DND-41 (cell line): ENCODE results near the gene FOXP1.

ENCODE experiments used
- EZH2 ChIP-seq: IDR thresholded peaks from 3 replicates; pipeline ENCODE4 v1.6.1; 2012; ENCODE audit warnings: borderline replicate concordance, low read depth, mild to moderate bottlenecking, moderate library complexity, low read length, inconsistent platforms; ENCODE audit not compliant: severe bottlenecking
- TF ChIP-seq, protein P1 (sequence below): IDR thresholded peaks from 2 replicates; pipeline ENCODE4 v1.5.1; 2012; ENCODE audit warnings: borderline replicate concordance, low read length, moderate library complexity, mild to moderate bottlenecking; ENCODE audit not compliant: poor library complexity, severe bottlenecking; ENCODE audit errors: extremely low read depth

DNA sequence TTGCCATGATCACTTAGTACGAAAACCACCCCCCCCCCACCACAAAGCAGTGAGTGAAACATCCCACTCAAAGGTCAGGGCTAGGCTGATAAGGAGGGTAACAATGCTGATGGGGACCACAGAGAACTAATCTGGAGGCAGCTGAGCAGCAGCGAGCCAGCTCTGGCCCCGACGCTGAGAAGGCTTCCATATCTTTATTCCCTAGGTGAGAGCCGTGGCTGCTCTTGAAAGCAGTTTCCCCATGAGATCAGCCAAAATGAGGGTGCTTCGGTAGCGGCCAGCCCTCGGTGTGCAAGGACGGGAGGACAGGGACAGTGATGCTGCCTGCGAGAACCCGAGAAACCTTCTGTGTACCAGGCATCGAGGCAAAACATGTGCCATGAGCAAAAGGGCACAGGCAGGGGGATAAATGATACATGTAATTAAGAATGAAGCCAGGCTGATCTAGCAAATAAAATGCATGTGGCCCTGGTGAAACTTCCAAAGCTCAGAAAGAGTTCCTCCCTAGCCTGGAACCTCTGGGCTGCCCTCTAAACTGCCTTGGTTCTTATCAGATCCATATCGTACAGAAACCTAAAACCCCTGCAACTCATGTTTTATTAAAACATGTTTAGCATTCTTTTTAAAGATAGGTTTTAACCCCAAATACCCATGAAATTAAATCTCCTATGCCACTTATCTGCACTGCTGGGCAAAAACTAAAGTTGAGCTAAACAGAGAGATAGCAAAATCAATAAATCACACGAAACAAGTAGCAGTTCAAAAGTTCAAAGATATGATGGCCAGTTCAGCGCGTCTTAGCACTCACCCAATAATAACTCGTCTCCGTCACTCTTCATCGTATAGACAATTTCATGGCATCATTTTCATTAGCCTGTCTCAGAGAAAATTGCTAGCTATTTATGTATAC is 337.3 kb downstream of the FOXP1 start:
- TF ChIP-seq, protein P1, sequence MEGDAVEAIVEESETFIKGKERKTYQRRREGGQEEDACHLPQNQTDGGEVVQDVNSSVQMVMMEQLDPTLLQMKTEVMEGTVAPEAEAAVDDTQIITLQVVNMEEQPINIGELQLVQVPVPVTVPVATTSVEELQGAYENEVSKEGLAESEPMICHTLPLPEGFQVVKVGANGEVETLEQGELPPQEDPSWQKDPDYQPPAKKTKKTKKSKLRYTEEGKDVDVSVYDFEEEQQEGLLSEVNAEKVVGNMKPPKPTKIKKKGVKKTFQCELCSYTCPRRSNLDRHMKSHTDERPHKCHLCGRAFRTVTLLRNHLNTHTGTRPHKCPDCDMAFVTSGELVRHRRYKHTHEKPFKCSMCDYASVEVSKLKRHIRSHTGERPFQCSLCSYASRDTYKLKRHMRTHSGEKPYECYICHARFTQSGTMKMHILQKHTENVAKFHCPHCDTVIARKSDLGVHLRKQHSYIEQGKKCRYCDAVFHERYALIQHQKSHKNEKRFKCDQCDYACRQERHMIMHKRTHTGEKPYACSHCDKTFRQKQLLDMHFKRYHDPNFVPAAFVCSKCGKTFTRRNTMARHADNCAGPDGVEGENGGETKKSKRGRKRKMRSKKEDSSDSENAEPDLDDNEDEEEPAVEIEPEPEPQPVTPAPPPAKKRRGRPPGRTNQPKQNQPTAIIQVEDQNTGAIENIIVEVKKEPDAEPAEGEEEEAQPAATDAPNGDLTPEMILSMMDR, result no peak
- no peak for TF ChIP-seq EZH2
